ENCODE measurements around the gene EIF4A2.

DNA sequence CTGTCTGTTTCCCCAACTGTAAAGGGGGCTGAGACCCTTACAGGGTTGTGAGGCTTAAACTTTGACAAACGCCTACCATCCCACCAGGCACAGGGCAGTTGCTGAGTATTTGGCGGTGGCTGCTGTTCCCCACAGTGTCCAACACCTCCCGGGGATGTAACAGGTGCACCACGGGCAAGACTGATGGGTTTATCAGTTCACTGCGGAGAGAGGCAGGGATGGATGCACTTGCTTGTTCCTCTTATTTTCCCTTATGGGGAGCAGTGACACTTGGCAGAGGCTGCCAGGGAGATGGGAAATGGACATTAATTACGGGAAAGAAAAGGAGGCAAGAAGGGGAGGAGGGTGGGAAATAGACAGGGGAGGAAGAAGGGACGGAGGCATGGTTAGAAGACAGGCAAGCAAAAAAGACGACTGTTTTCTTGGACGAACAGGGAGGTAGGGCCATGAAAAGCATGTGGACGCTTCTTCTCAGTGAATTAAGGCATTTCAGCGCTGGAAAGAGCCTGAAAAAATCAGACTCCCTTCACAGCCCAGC lies 42.6 kb downstream of the EIF4A2 start:
- TF ChIP-seq, protein P1, sequence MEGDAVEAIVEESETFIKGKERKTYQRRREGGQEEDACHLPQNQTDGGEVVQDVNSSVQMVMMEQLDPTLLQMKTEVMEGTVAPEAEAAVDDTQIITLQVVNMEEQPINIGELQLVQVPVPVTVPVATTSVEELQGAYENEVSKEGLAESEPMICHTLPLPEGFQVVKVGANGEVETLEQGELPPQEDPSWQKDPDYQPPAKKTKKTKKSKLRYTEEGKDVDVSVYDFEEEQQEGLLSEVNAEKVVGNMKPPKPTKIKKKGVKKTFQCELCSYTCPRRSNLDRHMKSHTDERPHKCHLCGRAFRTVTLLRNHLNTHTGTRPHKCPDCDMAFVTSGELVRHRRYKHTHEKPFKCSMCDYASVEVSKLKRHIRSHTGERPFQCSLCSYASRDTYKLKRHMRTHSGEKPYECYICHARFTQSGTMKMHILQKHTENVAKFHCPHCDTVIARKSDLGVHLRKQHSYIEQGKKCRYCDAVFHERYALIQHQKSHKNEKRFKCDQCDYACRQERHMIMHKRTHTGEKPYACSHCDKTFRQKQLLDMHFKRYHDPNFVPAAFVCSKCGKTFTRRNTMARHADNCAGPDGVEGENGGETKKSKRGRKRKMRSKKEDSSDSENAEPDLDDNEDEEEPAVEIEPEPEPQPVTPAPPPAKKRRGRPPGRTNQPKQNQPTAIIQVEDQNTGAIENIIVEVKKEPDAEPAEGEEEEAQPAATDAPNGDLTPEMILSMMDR (IDR thresholded peaks at IDR 0.05), result no peak
- TF ChIP-seq EZH2phosphoT487 (IDR thresholded peaks at IDR 0.05), result peak; percentile 38
- TF ChIP-seq EZH2 (IDR thresholded peaks at IDR 0.05), result no peak

All from neural progenitor cell (in vitro differentiated cells).